ENCODE measurements around the gene SAPCD1. TPM values are rescaled to one million over a fixed set of nuclear protein-coding genes. Genes with fewer than 3 reads are reported as not detected.

SAPCD1 gene
- total and polyA plus RNA-seq, 4 donors, result 0.59 to 2.6 (median 0.68) TPM; not detected in 1

DNA sequence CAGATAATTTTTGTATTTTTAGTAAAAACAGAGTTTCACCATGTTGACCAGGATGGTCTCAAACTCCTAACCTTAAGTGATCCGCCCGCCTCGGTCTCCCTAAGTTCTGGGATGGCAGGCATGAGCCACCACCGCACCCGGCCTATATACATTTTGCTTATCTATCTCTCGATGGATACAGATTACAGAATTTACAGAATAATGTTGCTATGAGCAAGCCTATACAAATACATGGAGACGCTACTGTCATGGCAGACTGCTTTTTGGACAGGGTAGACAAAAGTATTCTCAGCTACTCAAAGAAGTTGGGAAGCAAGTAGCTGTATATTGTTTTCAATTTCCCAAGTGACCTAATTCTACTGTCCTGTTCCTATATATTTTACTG, 51.0 kb downstream of the SAPCD1 start:
- no peak for DNase-seq (ENCODE audit: low spot score)
- Histone ChIP-seq H3K4me3 (ENCODE audit: low read depth in 1 of 3, low read length in 3 of 3) (no peak overlapping the region), H3K27me3 (ENCODE audit: control insufficient read depth in 4 of 4, insufficient read depth in 4 of 4, low read length in 3 of 4) (no peaks in the 10 kb centered on the region), H3K27ac (ENCODE audit: low read depth in 1 of 2, low read length in 2 of 2) (peak overlapping the region; percentile 72 to 100), H3K9ac (ENCODE audit: low read depth in 1 of 2, low read length in 2 of 2) (peak overlapping the region in 1 of 2 donors; percentile 73), H3K36me3 (ENCODE audit: control insufficient read depth in 4 of 4, insufficient read depth in 3 of 4, low read depth in 1 of 4, low read length in 3 of 4) (no peaks in the 10 kb centered on the region), H3K4me1 (ENCODE audit: control insufficient read depth in 4 of 4, insufficient read depth in 4 of 4, low read length in 3 of 4) (peaks cover 5 to 9% (median 5%) of the 10 kb centered on the region in 4 donors), H3K9me3 (ENCODE audit: control insufficient read depth in 4 of 4, low read length in 3 of 4) (no peaks in the 10 kb centered on the region)
- 98% methylated on average over 7 of the region's 7 CpGs for WGBS
- TF ChIP-seq, protein P1, sequence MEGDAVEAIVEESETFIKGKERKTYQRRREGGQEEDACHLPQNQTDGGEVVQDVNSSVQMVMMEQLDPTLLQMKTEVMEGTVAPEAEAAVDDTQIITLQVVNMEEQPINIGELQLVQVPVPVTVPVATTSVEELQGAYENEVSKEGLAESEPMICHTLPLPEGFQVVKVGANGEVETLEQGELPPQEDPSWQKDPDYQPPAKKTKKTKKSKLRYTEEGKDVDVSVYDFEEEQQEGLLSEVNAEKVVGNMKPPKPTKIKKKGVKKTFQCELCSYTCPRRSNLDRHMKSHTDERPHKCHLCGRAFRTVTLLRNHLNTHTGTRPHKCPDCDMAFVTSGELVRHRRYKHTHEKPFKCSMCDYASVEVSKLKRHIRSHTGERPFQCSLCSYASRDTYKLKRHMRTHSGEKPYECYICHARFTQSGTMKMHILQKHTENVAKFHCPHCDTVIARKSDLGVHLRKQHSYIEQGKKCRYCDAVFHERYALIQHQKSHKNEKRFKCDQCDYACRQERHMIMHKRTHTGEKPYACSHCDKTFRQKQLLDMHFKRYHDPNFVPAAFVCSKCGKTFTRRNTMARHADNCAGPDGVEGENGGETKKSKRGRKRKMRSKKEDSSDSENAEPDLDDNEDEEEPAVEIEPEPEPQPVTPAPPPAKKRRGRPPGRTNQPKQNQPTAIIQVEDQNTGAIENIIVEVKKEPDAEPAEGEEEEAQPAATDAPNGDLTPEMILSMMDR (IDR thresholded peaks at IDR 0.05; ENCODE audit: low read depth, low read length, missing input control), result no peak
- TF ChIP-seq FOXA1 (IDR thresholded peaks at IDR 0.05) (no peak), GABPA (IDR thresholded peaks at IDR 0.05 in 1 of 2, conservative IDR thresholded peaks at IDR 0.05 in 1 of 2) (no peak), NR2F2 (IDR thresholded peaks at IDR 0.05) (no peak), FOXA2 (IDR thresholded peaks at IDR 0.05) (no peak), RXRA (IDR thresholded peaks at IDR 0.05) (no peak)
- TF ChIP-seq, protein P2, sequence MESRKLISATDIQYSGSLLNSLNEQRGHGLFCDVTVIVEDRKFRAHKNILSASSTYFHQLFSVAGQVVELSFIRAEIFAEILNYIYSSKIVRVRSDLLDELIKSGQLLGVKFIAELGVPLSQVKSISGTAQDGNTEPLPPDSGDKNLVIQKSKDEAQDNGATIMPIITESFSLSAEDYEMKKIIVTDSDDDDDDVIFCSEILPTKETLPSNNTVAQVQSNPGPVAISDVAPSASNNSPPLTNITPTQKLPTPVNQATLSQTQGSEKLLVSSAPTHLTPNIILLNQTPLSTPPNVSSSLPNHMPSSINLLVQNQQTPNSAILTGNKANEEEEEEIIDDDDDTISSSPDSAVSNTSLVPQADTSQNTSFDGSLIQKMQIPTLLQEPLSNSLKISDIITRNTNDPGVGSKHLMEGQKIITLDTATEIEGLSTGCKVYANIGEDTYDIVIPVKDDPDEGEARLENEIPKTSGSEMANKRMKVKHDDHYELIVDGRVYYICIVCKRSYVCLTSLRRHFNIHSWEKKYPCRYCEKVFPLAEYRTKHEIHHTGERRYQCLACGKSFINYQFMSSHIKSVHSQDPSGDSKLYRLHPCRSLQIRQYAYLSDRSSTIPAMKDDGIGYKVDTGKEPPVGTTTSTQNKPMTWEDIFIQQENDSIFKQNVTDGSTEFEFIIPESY (IDR thresholded peaks at IDR 0.05), result no peak

Small RNAs within 50 kb of the gene (small RNA-seq; reads per million reads assigned to genes)
- gene LY6G6D (not detected), gene MSH5-SAPCD1 (not detected), gene RF00019 (not detected), gene RNU6-850P (not detected), gene SAPCD1 (not detected)

Other genes starting within 250 kb of the SAPCD1 start
Only the 30 nearest of the 42 such genes appear.
- 10 to 100 TPM; 10.4 to 24.6 TPM for gene LST1, start 176.4 kb upstream of the SAPCD1 start, total RNA-seq
- gene LST1, start 176.4 kb upstream of the SAPCD1 start, polyA plus RNA-seq, result 10 to 100 TPM; 11.6 to 15.3 TPM
- gene NCR3, start 169.7 kb upstream of the SAPCD1 start, total RNA-seq, result under 1 TPM in 1 of 2 donors, not detected in 1; 0.42 TPM
- under 1 TPM; 0.14 to 0.71 TPM for gene NCR3, start 169.7 kb upstream of the SAPCD1 start, polyA plus RNA-seq
- 10 to 100 TPM; 12.2 to 46.8 TPM for gene AIF1, start 147.4 kb upstream of the SAPCD1 start, total RNA-seq
- 10 to 100 TPM; 24.9 to 28.6 TPM for gene AIF1, start 147.4 kb upstream of the SAPCD1 start, polyA plus RNA-seq
- gene PRRC2A, start 141.9 kb upstream of the SAPCD1 start, total RNA-seq, result 10 to 100 TPM; 27.2 to 31.9 TPM
- 10 to 100 TPM; 21.9 to 39.3 TPM for gene PRRC2A, start 141.9 kb upstream of the SAPCD1 start, polyA plus RNA-seq
- gene BAG6, start 110.0 kb upstream of the SAPCD1 start, total RNA-seq, result 100 to 1,000 TPM; 109 to 119 TPM
- gene BAG6, start 110.0 kb upstream of the SAPCD1 start, polyA plus RNA-seq, result 100 to 1,000 TPM in 1 of 2 donors, 10 to 100 TPM in 1; 64.9 to 116 TPM
- gene APOM, start 106.8 kb upstream of the SAPCD1 start, total RNA-seq, result 100 to 1,000 TPM in 1 of 2 donors, 10 to 100 TPM in 1; 89.8 to 164 TPM
- 100 to 1,000 TPM; 182 to 587 TPM for gene APOM, start 106.8 kb upstream of the SAPCD1 start, polyA plus RNA-seq
- gene C6orf47, start 101.9 kb upstream of the SAPCD1 start, total RNA-seq, result 10 to 100 TPM in 1 of 2 donors, 1 to 10 TPM in 1; 8.1 to 10.8 TPM
- 1 to 10 TPM; 2.0 to 6.7 TPM for gene C6orf47, start 101.9 kb upstream of the SAPCD1 start, polyA plus RNA-seq
- gene GPANK1, start 97.7 kb upstream of the SAPCD1 start, total RNA-seq, result 10 to 100 TPM in 1 of 2 donors, 1 to 10 TPM in 1; 8.7 to 13.9 TPM
- 10 to 100 TPM in 1 of 2 donors, 1 to 10 TPM in 1; 7.6 to 13.8 TPM for gene GPANK1, start 97.7 kb upstream of the SAPCD1 start, polyA plus RNA-seq
- 10 to 100 TPM; 58.1 to 60.5 TPM for gene CSNK2B, start 96.6 kb upstream of the SAPCD1 start, total RNA-seq
- 100 to 1,000 TPM in 1 of 2 donors, 10 to 100 TPM in 1; 93.5 to 108 TPM for gene CSNK2B, start 96.6 kb upstream of the SAPCD1 start, polyA plus RNA-seq
- gene LY6G5B, start 92.7 kb upstream of the SAPCD1 start, total RNA-seq, result 1 to 10 TPM; 1.4 to 5.9 TPM
- 1 to 10 TPM; 1.2 to 2.8 TPM for gene LY6G5B, start 92.7 kb upstream of the SAPCD1 start, polyA plus RNA-seq
- gene LY6G5C, start 81.6 kb upstream of the SAPCD1 start, total RNA-seq, result 1 to 10 TPM in 1 of 2 donors, under 1 TPM in 1; 0.59 to 1.1 TPM
- 1 to 10 TPM; 1.1 to 2.5 TPM for gene LY6G5C, start 81.6 kb upstream of the SAPCD1 start, polyA plus RNA-seq
- 10 to 100 TPM; 39.1 to 59.4 TPM for gene ABHD16A, start 59.3 kb upstream of the SAPCD1 start, total RNA-seq
- gene ABHD16A, start 59.3 kb upstream of the SAPCD1 start, polyA plus RNA-seq, result 10 to 100 TPM; 26.6 to 30.8 TPM
- 1 to 10 TPM in 1 of 2 donors, under 1 TPM in 1; 0.08 to 3.2 TPM for gene LY6G6F, start 55.8 kb upstream of the SAPCD1 start, total RNA-seq
- not detected for gene LY6G6F, start 55.8 kb upstream of the SAPCD1 start, polyA plus RNA-seq
- gene LY6G6D, start 47.3 kb upstream of the SAPCD1 start, total RNA-seq, result not detected
- not detected for gene LY6G6D, start 47.3 kb upstream of the SAPCD1 start, polyA plus RNA-seq
- gene LY6G6C, start 40.9 kb upstream of the SAPCD1 start, total RNA-seq, result not detected
- gene LY6G6C, start 40.9 kb upstream of the SAPCD1 start, polyA plus RNA-seq, result not detected
- 10 to 100 TPM in 1 of 2 donors, under 1 TPM in 1; 0.08 to 10.7 TPM for gene MPIG6B, start 39.3 kb upstream of the SAPCD1 start, total RNA-seq
- gene MPIG6B, start 39.3 kb upstream of the SAPCD1 start, polyA plus RNA-seq, result under 1 TPM; 0.15 to 0.33 TPM
- gene DDAH2, start 33.4 kb upstream of the SAPCD1 start, total RNA-seq, result 10 to 100 TPM; 23.8 to 31.4 TPM
- gene DDAH2, start 33.4 kb upstream of the SAPCD1 start, polyA plus RNA-seq, result 10 to 100 TPM; 19.8 to 22.6 TPM
- gene CLIC1, start 26.1 kb upstream of the SAPCD1 start, total RNA-seq, result 100 to 1,000 TPM in 1 of 2 donors, 10 to 100 TPM in 1; 56.5 to 124 TPM
- 10 to 100 TPM; 63.7 to 65.2 TPM for gene CLIC1, start 26.1 kb upstream of the SAPCD1 start, polyA plus RNA-seq
- gene MSH5, start 22.7 kb upstream of the SAPCD1 start, total RNA-seq, result 1 to 10 TPM; 5.9 to 6.4 TPM
- 1 to 10 TPM; 1.2 to 2.2 TPM for gene MSH5, start 22.7 kb upstream of the SAPCD1 start, polyA plus RNA-seq
- gene VWA7, start 14.7 kb downstream of the SAPCD1 start, total RNA-seq, result 1 to 10 TPM in 1 of 2 donors, under 1 TPM in 1; 0.17 to 2.0 TPM
- 1 to 10 TPM in 1 of 2 donors, under 1 TPM in 1; 0.81 to 1.0 TPM for gene VWA7, start 14.7 kb downstream of the SAPCD1 start, polyA plus RNA-seq
- 10 to 100 TPM; 32.4 to 44.7 TPM for gene VARS1, start 33.1 kb downstream of the SAPCD1 start, total RNA-seq
- 10 to 100 TPM; 17.9 to 32.5 TPM for gene VARS1, start 33.1 kb downstream of the SAPCD1 start, polyA plus RNA-seq
- 10 to 100 TPM in 1 of 2 donors, 1 to 10 TPM in 1; 7.3 to 18.7 TPM for gene LSM2, start 44.3 kb downstream of the SAPCD1 start, total RNA-seq
- 10 to 100 TPM; 14.5 to 16.4 TPM for gene LSM2, start 44.3 kb downstream of the SAPCD1 start, polyA plus RNA-seq
- under 1 TPM; 0.67 to 0.79 TPM for gene HSPA1L, start 52.6 kb downstream of the SAPCD1 start, total RNA-seq
- gene HSPA1L, start 52.6 kb downstream of the SAPCD1 start, polyA plus RNA-seq, result under 1 TPM; 0.27 to 0.28 TPM
- gene HSPA1A, start 52.9 kb downstream of the SAPCD1 start, total RNA-seq, result 100 to 1,000 TPM in 1 of 2 donors, 10 to 100 TPM in 1; 98.5 to 120 TPM
- 10 to 100 TPM; 28.8 to 56.6 TPM for gene HSPA1A, start 52.9 kb downstream of the SAPCD1 start, polyA plus RNA-seq
- gene HSPA1B, start 65.1 kb downstream of the SAPCD1 start, total RNA-seq, result 100 to 1,000 TPM in 1 of 2 donors, 10 to 100 TPM in 1; 57.2 to 165 TPM
- gene HSPA1B, start 65.1 kb downstream of the SAPCD1 start, polyA plus RNA-seq, result 10 to 100 TPM in 1 of 2 donors, 1 to 10 TPM in 1; 9.5 to 30.6 TPM
- gene NEU1, start 100.2 kb downstream of the SAPCD1 start, total RNA-seq, result 10 to 100 TPM; 34.4 to 42.4 TPM
- gene NEU1, start 100.2 kb downstream of the SAPCD1 start, polyA plus RNA-seq, result 10 to 100 TPM; 27.6 to 35.1 TPM
- gene SLC44A4, start 116.3 kb downstream of the SAPCD1 start, total RNA-seq, result 1 to 10 TPM in 1 of 2 donors, under 1 TPM in 1; 0.17 to 2.4 TPM
- gene SLC44A4, start 116.3 kb downstream of the SAPCD1 start, polyA plus RNA-seq, result under 1 TPM in 1 of 2 donors, not detected in 1; 0.13 TPM
- gene EHMT2, start 135.0 kb downstream of the SAPCD1 start, total RNA-seq, result 10 to 100 TPM; 10.7 to 21.4 TPM
- gene EHMT2, start 135.0 kb downstream of the SAPCD1 start, polyA plus RNA-seq, result 10 to 100 TPM in 1 of 2 donors, 1 to 10 TPM in 1; 7.9 to 10.5 TPM
- gene ZBTB12, start 139.4 kb downstream of the SAPCD1 start, total RNA-seq, result 1 to 10 TPM in 1 of 2 donors, under 1 TPM in 1; 0.25 to 2.3 TPM
- under 1 TPM in 1 of 2 donors, not detected in 1; 0.83 TPM for gene ZBTB12, start 139.4 kb downstream of the SAPCD1 start, polyA plus RNA-seq
- 100 to 1,000 TPM; 212 to 354 TPM for gene C2, start 165.1 kb downstream of the SAPCD1 start, total RNA-seq
- 100 to 1,000 TPM; 441 to 522 TPM for gene C2, start 165.1 kb downstream of the SAPCD1 start, polyA plus RNA-seq